ENCODE data around the gene POLR1G. TPM values are rescaled to one million over a fixed set of nuclear protein-coding genes. Genes with fewer than 3 reads are reported as not detected.
A peak's percentile ranks its signal among the peaks of the same experiment; 100 is the strongest.

POLR1G gene
- total and polyA plus RNA-seq, 9 of the 15 experiments (the other 6 are each of a cell fraction or from before 2014, with no cell fraction given), result 3.0 to 50.1 (median 27.4) TPM

DNA sequence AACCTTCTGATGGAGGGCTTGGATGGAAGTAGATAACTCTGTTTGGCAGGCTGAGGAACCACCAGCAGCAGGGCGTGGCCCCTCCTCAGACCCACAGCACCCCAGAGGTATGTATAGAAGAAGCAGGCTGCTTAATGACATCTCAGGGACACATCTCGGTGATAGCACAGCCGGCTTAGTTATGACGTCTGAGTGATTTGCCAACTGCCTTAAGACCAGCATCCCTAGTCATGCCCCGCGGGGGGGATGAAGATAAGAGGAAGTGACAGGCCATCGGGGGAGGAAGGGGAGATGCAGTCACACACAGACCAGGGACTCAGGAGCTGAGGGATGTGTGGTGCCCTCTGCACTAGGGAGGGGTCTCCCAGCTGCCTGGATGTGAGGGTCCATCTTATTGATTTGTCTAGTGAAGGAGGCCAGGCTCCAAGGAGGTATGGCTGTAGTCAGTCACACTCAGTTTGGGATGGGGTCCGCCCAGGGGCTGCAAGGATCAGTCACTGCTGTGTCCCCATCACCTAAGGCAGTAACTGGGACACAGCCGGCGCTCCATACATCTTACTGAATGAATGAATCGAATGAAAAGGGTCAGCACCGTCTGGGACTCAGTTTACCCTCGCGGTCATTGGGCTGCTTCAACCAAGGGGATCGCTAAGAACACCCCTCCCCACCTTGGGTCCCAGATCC, 36.5 kb downstream of the POLR1G start (continued):
- TF ChIP-seq, protein P1, sequence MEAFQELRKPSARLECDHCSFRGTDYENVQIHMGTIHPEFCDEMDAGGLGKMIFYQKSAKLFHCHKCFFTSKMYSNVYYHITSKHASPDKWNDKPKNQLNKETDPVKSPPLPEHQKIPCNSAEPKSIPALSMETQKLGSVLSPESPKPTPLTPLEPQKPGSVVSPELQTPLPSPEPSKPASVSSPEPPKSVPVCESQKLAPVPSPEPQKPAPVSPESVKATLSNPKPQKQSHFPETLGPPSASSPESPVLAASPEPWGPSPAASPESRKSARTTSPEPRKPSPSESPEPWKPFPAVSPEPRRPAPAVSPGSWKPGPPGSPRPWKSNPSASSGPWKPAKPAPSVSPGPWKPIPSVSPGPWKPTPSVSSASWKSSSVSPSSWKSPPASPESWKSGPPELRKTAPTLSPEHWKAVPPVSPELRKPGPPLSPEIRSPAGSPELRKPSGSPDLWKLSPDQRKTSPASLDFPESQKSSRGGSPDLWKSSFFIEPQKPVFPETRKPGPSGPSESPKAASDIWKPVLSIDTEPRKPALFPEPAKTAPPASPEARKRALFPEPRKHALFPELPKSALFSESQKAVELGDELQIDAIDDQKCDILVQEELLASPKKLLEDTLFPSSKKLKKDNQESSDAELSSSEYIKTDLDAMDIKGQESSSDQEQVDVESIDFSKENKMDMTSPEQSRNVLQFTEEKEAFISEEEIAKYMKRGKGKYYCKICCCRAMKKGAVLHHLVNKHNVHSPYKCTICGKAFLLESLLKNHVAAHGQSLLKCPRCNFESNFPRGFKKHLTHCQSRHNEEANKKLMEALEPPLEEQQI (IDR thresholded peaks at IDR 0.05), result no peak
- no peak for TF ChIP-seq ASH1L (IDR thresholded peaks at IDR 0.05; ENCODE audit: borderline replicate concordance, low read depth, partially characterized antibody)
- no peak for TF ChIP-seq PRPF4 (IDR thresholded peaks at IDR 0.05; ENCODE audit: insufficient read depth, low read depth, low read length, poor library complexity, severe bottlenecking)
- TF ChIP-seq HDAC3 (IDR thresholded peaks at IDR 0.05; ENCODE audit: borderline replicate concordance, partially characterized antibody), result peak; percentile 7
- TF ChIP-seq STAG1 (CRISPR knock-in tag; IDR thresholded peaks at IDR 0.05; ENCODE audit: borderline replicate concordance), result no peak
- no peak for TF ChIP-seq TCFL5 (CRISPR knock-in tag; conservative IDR thresholded peaks at IDR 0.05)
- TF ChIP-seq, protein P2, sequence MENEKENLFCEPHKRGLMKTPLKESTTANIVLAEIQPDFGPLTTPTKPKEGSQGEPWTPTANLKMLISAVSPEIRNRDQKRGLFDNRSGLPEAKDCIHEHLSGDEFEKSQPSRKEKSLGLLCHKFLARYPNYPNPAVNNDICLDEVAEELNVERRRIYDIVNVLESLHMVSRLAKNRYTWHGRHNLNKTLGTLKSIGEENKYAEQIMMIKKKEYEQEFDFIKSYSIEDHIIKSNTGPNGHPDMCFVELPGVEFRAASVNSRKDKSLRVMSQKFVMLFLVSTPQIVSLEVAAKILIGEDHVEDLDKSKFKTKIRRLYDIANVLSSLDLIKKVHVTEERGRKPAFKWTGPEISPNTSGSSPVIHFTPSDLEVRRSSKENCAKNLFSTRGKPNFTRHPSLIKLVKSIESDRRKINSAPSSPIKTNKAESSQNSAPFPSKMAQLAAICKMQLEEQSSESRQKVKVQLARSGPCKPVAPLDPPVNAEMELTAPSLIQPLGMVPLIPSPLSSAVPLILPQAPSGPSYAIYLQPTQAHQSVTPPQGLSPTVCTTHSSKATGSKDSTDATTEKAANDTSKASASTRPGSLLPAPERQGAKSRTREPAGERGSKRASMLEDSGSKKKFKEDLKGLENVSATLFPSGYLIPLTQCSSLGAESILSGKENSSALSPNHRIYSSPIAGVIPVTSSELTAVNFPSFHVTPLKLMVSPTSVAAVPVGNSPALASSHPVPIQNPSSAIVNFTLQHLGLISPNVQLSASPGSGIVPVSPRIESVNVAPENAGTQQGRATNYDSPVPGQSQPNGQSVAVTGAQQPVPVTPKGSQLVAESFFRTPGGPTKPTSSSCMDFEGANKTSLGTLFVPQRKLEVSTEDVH (IDR thresholded peaks at IDR 0.05; ENCODE audit: low read depth, partially characterized antibody), result no peak
- TF ChIP-seq, protein P3, sequence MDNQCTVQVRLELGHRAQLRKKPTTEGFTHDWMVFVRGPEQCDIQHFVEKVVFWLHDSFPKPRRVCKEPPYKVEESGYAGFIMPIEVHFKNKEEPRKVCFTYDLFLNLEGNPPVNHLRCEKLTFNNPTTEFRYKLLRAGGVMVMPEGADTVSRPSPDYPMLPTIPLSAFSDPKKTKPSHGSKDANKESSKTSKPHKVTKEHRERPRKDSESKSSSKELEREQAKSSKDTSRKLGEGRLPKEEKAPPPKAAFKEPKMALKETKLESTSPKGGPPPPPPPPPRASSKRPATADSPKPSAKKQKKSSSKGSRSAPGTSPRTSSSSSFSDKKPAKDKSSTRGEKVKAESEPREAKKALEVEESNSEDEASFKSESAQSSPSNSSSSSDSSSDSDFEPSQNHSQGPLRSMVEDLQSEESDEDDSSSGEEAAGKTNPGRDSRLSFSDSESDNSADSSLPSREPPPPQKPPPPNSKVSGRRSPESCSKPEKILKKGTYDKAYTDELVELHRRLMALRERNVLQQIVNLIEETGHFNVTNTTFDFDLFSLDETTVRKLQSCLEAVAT (IDR thresholded peaks at IDR 0.05), result no peak
- TF ChIP-seq ZKSCAN8 (CRISPR knock-in tag; IDR thresholded peaks at IDR 0.05), result no peak
- TF ChIP-seq GATA2 (CRISPR knock-in tag; IDR thresholded peaks at IDR 0.05), result peak; percentile 71
- no peak for TF ChIP-seq COPS2 (conservative IDR thresholded peaks at IDR 0.05)
- TF ChIP-seq ZNF134 (CRISPR knock-in tag; conservative IDR thresholded peaks at IDR 0.05), result no peak
- no peak for TF ChIP-seq THRAP3 (IDR thresholded peaks at IDR 0.05; ENCODE audit: borderline replicate concordance)
- no peak for TF ChIP-seq ELF1 (tag; IDR thresholded peaks at IDR 0.05)
- TF ChIP-seq CBX3 (IDR thresholded peaks at IDR 0.05; ENCODE audit: borderline replicate concordance in 1 of 2, low read length in 2 of 2), result no peak
- no peak for TF ChIP-seq NCOA6 (IDR thresholded peaks at IDR 0.05)
- no peak for TF ChIP-seq SNIP1 (IDR thresholded peaks at IDR 0.05; ENCODE audit: low read depth)
- TF ChIP-seq, protein P4, sequence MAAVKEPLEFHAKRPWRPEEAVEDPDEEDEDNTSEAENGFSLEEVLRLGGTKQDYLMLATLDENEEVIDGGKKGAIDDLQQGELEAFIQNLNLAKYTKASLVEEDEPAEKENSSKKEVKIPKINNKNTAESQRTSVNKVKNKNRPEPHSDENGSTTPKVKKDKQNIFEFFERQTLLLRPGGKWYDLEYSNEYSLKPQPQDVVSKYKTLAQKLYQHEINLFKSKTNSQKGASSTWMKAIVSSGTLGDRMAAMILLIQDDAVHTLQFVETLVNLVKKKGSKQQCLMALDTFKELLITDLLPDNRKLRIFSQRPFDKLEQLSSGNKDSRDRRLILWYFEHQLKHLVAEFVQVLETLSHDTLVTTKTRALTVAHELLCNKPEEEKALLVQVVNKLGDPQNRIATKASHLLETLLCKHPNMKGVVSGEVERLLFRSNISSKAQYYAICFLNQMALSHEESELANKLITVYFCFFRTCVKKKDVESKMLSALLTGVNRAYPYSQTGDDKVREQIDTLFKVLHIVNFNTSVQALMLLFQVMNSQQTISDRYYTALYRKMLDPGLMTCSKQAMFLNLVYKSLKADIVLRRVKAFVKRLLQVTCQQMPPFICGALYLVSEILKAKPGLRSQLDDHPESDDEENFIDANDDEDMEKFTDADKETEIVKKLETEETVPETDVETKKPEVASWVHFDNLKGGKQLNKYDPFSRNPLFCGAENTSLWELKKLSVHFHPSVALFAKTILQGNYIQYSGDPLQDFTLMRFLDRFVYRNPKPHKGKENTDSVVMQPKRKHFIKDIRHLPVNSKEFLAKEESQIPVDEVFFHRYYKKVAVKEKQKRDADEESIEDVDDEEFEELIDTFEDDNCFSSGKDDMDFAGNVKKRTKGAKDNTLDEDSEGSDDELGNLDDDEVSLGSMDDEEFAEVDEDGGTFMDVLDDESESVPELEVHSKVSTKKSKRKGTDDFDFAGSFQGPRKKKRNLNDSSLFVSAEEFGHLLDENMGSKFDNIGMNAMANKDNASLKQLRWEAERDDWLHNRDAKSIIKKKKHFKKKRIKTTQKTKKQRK (IDR thresholded peaks at IDR 0.05; ENCODE audit: borderline replicate concordance, low read depth, low read length), result no peak

All from K562 (cell line).